Erythroblast (primary cell): Measurements from ENCODE around the gene GPR119.

ENCODE experiments used
- GATA1 ChIP-seq: IDR thresholded peaks from 2 replicates; pipeline ENCODE4 v1.6.1; 2011; ENCODE audit warnings: low read depth, mild to moderate bottlenecking, control low read depth, low read length, moderate library complexity
- POLR2A ChIP-seq: IDR thresholded peaks from 2 replicates; pipeline ENCODE4 v1.6.1; 2011; ENCODE audit warnings: mild to moderate bottlenecking, low read length

DNA sequence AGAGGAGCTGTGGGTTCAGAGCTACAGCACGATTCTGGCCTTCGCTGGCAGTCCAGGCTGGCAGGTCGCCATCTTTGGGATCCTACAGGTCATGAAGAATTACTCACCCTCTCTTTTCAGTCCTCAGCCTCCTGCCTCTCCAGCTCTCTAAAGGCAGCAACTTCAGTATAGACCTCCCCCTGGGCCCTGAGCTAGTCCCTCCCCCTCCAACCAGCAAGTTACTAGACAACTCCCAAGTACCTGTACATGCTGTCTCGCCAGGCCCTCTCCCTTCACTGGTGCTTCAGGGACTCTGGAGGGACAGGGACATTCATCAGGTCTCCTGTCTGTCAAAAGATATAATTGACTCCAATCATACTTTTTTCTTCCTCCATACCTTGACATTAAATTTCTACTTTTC is at the start of gene GPR119:
- no peak for TF ChIP-seq POLR2A
- no peak for TF ChIP-seq GATA1
